Measurements from ENCODE around the gene RELN. TPM values are rescaled to one million over a fixed set of nuclear protein-coding genes. Genes with fewer than 3 reads are reported as not detected.

The RELN gene
- total RNA-seq, 2 donors from 2014 or later, result not detected

DNA sequence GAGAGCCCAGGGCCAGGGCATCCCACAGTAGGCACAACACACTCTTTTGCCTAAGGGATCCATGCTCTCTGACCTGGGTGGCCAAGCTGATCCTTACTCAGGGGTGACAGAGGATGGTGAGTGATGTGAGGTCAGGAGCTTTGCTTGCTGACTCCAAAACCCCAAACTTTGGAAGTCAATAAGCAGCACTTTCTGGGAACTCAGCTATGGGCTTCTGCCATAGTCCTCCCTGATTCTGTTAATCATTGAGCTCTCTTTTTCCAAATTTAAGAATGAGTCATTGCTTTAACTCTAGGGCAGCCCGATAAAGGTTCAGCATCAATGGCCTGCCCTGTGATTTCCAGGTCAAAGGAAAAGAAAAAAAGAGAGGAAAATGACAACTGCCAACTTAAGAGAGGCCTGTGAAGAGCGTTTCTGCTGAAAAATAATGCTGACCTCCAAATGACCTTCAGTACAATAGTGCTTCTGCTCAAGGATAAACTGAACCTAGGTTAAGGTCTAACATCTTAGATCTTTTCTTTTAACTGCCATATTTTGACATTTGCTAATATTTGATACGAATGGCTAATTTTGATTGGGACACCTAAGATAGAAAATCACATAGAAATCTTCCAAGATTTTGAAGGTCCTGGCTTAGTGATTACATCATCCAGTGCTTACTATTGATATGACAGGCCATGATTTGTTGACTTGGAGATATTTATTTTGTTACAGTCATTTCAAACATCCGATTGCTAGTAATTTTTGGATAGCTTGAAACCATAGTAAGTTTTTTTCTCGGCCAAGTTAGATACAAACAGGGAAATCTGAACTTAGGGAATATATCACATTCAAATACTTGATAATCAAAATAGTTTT lies 20.8 kb upstream of the RELN start:
- no peak overlapping the region for H3K4me3 Mint-ChIP-seq
- peaks cover 15% of the 10 kb centered on the region for H3K27me3 Mint-ChIP-seq
- no peak for DNase-seq
- no peaks in the 10 kb centered on the region for H3K9me3 ChIP-seq (ENCODE audit: control insufficient read depth, low read length, poor library complexity, severe bottlenecking)
- H3K36me3 Mint-ChIP-seq (ENCODE audit: low read depth), result no peaks in the 10 kb centered on the region
- no peaks in the 10 kb centered on the region for H3K4me1 Mint-ChIP-seq
- no peak for ATAC-seq
- no peak overlapping the region for H3K27ac Mint-ChIP-seq

DNA sequence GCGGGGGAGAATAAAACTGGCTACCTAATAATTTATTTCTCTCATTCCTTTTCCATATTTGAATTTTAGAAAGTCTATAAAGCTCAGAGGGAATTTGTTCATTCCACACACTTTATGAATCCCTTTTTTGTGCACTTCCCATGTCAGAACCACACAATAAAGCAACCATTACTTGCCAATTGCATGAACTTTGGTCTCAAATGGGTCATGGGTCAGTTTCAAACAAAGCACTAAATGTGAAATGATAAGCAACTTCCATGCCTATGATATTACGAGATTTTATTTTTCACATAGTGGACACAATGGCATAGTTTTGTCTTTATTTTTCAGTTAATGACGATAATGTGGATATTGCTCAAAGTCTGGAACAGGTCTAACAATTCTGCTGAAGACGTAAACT lies 18.6 kb upstream of the RELN start:
- no peak overlapping the region for H3K4me3 Mint-ChIP-seq
- no peaks in the 10 kb centered on the region for H3K36me3 Mint-ChIP-seq (ENCODE audit: low read depth)
- ATAC-seq (no peak), DNase-seq (no peak)
- H3K27me3 Mint-ChIP-seq, result peaks cover 19% of the 10 kb centered on the region
- no peak overlapping the region for H3K27ac Mint-ChIP-seq
- H3K9me3 ChIP-seq (ENCODE audit: control insufficient read depth, low read length, poor library complexity, severe bottlenecking), result no peaks in the 10 kb centered on the region
- no peaks in the 10 kb centered on the region for H3K4me1 Mint-ChIP-seq

DNA sequence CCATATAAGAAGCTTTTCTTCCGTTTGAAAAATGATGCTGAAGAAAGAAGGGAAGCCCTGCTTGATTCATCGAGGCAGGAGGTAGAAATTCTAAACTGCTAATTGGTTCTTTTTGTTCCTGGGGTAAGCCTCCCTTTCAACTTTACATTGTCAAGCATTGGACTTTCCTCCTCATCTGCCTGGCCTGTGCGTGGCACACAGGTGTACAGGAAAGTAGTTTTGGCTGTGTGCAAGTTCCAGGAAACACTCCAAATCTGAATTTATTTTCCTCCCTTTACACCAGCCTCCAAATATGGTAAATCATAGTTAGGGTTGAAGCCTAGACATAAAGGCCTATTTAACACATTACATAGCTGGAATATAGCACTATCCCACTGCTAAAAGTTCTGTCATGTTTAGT lies 18.2 kb upstream of the RELN start:
- H3K36me3 Mint-ChIP-seq (ENCODE audit: low read depth), result no peaks in the 10 kb centered on the region
- H3K9me3 ChIP-seq (ENCODE audit: control insufficient read depth, low read length, poor library complexity, severe bottlenecking), result no peaks in the 10 kb centered on the region
- DNase-seq (no peak), ATAC-seq (no peak)
- H3K27ac Mint-ChIP-seq, result no peak overlapping the region
- H3K27me3 Mint-ChIP-seq, result peaks cover 22% of the 10 kb centered on the region
- no peak overlapping the region for H3K4me3 Mint-ChIP-seq
- no peaks in the 10 kb centered on the region for H3K4me1 Mint-ChIP-seq

- no peak overlapping the region for H3K27ac Mint-ChIP-seq
These were observed 15.7 kb upstream of the RELN start for GRCh38 chr7:104005197-104005596.

DNA sequence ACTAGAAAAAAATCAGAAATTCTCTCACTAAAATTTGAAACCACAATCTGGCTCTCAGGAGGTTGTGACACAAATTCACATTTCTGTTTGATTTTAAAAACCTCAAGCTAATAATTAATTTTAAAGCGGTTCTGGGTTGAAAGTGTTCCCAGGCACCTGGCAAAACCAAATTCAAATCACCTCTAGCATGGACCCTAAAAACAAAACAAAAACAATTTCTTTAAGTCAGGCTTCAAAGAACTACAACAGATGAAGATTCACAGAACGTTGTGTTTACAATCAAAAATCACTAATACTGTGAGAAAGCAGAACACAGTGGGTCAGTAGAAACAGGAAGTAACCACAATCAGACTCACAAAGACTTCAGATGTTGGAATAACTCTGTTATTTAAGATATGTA lies 7.2 kb upstream of the RELN start:
- ATAC-seq, result no peak
- H3K9me3 ChIP-seq (ENCODE audit: control insufficient read depth, low read length, poor library complexity, severe bottlenecking), result no peaks in the 10 kb centered on the region
- H3K4me1 Mint-ChIP-seq, result no peaks in the 10 kb centered on the region
- no peak overlapping the region for H3K4me3 Mint-ChIP-seq
- no peak for DNase-seq
- H3K27ac Mint-ChIP-seq, result no peak overlapping the region
- no peaks in the 10 kb centered on the region for H3K36me3 Mint-ChIP-seq (ENCODE audit: low read depth)
- H3K27me3 Mint-ChIP-seq, result peaks cover 6% of the 10 kb centered on the region

More at GRCh38 chr7:104005197-104005596, 15.7 kb upstream of the RELN start:
- DNase-seq, result no peak
- ATAC-seq, result no peak
- Mint-ChIP-seq H3K4me3 (no peak overlapping the region), H3K27me3 (peaks cover 12% of the 10 kb centered on the region), H3K36me3 (ENCODE audit: low read depth) (no peaks in the 10 kb centered on the region), H3K4me1 (no peaks in the 10 kb centered on the region)
- no peaks in the 10 kb centered on the region for H3K9me3 ChIP-seq (ENCODE audit: control insufficient read depth, low read length, poor library complexity, severe bottlenecking)

DNA sequence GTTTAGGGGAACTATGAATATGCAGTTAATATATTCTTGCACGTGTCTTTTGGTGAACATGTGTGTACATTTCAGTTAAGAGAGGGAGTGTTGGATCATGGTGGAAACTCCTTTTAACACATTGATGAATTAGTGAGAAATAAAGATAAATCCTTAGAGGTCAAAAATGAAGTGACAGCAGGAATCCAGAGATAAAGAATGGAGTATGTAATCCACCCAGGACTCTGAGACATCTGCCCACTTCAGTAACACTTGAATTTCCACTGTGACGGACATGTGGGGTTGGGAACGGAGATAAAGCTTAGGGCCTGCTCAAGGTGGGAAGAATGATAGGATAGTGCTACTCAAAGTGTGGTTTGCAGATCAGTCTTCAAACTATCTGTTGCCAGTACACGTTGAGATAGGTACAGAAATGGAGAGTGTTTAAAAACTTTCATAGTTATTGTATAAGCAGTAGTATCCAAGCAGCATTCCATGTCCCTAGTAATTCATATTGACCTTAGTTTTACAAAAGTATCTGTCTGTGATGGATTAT lies 6.6 kb upstream of the RELN start:
- Mint-ChIP-seq H3K4me1 (no peaks in the 10 kb centered on the region), H3K27me3 (peaks cover 11% of the 10 kb centered on the region), H3K4me3 (no peak overlapping the region), H3K36me3 (ENCODE audit: low read depth) (no peaks in the 10 kb centered on the region), H3K27ac (no peak overlapping the region)
- no peaks in the 10 kb centered on the region for H3K9me3 ChIP-seq (ENCODE audit: control insufficient read depth, low read length, poor library complexity, severe bottlenecking)
- ATAC-seq (no peak), DNase-seq (no peak)

DNA sequence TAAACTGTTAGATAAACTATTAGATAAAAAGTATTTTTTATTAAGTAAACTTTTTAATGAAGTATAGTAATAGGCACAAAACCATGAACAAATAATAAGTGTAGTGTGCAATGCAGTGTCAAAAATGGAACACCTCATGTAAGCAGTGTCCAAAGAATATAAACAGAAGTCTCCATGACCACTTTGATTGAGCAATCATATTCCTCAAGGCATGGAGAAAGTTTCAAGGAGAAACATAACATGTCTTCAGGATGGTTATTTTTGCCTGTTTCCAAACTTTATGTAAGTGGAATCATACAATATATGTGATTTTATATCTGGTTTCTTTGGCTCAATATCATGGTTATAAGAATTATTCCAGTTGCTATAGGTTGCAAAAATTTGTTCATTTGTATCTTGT lies 6.1 kb upstream of the RELN start:
- peaks cover under 1% of the 10 kb centered on the region for H3K4me1 Mint-ChIP-seq
- no peak for ATAC-seq
- DNase-seq, result no peak
- no peaks in the 10 kb centered on the region for H3K36me3 Mint-ChIP-seq (ENCODE audit: low read depth)
- no peak overlapping the region for H3K4me3 Mint-ChIP-seq
- peaks cover 17% of the 10 kb centered on the region for H3K27me3 Mint-ChIP-seq
- H3K27ac Mint-ChIP-seq, result no peak overlapping the region
- no peaks in the 10 kb centered on the region for H3K9me3 ChIP-seq (ENCODE audit: control insufficient read depth, low read length, poor library complexity, severe bottlenecking)

GRCh38 chr7:103993551-103993950 lies 4.1 kb upstream of the RELN start:
- Mint-ChIP-seq H3K36me3 (ENCODE audit: low read depth) (no peaks in the 10 kb centered on the region), H3K27ac (no peak overlapping the region), H3K27me3 (peaks cover 27% of the 10 kb centered on the region), H3K4me1 (peaks cover 6% of the 10 kb centered on the region), H3K4me3 (no peak overlapping the region)
- H3K9me3 ChIP-seq (ENCODE audit: control insufficient read depth, low read length, poor library complexity, severe bottlenecking), result no peaks in the 10 kb centered on the region
- ATAC-seq (no peak), DNase-seq (no peak)

- ATAC-seq, result no peak
- peaks cover 6% of the 10 kb centered on the region for H3K4me1 Mint-ChIP-seq
- no peak overlapping the region for H3K4me3 Mint-ChIP-seq
These were observed 1.9 kb upstream of the RELN start for GRCh38 chr7:103991406-103991805.

GRCh38 chr7:103990991-103991390 lies 1.5 kb upstream of the RELN start:
- no peak for ATAC-seq
- Mint-ChIP-seq H3K27me3 (peaks cover 42% of the 10 kb centered on the region), H3K4me1 (peaks cover 6% of the 10 kb centered on the region), H3K36me3 (ENCODE audit: low read depth) (no peaks in the 10 kb centered on the region), H3K27ac (no peak overlapping the region), H3K4me3 (no peak overlapping the region)
- no peaks in the 10 kb centered on the region for H3K9me3 ChIP-seq (ENCODE audit: control insufficient read depth, low read length, poor library complexity, severe bottlenecking)
- no peak for DNase-seq

More at GRCh38 chr7:103991406-103991805, 1.9 kb upstream of the RELN start:
- Mint-ChIP-seq H3K36me3 (ENCODE audit: low read depth) (no peaks in the 10 kb centered on the region), H3K27ac (no peak overlapping the region), H3K27me3 (peaks cover 41% of the 10 kb centered on the region)
- DNase-seq, result no peak
- no peaks in the 10 kb centered on the region for H3K9me3 ChIP-seq (ENCODE audit: control insufficient read depth, low read length, poor library complexity, severe bottlenecking)

DNA sequence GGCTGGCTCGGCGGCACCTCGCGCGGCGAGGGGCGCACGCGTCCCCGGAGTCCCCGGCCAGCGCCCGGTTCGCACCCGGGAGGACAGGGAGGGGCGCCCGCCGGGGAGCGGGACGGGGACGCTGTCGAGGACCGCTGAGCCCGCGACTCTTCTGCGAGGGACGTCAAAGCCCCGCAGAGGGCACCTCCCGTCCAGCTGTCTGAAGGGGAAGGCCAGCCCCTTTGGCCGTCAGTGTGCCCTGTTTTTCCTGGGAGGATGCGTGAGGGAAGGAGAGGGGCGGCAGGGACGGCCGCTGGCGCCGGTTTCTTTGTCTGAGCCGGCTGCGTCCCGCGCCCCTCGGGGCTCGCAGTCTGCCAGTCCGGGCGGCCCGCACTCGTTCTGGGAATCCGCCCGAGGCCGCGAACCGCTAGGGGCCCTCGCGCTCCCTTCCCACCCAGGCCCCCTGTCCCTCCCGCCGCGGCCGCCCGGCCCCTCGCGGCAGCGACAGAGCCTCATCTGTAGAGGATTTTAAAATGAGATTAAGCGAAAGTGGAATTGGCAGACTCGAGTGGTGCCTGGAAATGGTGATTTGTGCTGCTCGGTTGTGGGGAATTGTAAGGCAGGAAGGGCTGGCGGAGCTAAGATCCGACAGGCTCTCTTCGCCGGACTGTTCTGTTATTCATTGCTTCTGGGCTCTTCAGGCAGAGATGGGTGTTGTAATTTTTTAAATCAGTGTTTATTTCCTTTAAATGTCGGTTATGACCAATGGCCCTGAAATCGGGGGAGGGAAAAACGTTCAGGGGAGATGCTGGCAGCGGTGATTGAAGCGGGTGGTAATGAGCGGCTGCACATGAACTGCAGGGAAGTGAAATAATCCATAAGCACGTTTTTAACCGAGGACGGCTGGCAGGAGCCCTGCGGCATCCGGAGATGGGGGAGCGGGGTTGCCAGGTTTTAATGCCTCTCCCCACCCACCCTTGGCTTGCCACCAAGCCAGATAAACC lies 618 bp upstream of the RELN start:
- Mint-ChIP-seq H3K27ac (no peak overlapping the region), H3K27me3 (peaks cover 51% of the 10 kb centered on the region), H3K4me3 (peak overlapping the region; percentile 83), H3K36me3 (ENCODE audit: low read depth) (no peaks in the 10 kb centered on the region), H3K4me1 (peaks cover 6% of the 10 kb centered on the region)
- no peaks in the 10 kb centered on the region for H3K9me3 ChIP-seq (ENCODE audit: control insufficient read depth, low read length, poor library complexity, severe bottlenecking)
- ATAC-seq (no peak), DNase-seq (no peak)

GRCh38 chr7:103988468-103989199 lies 824 bp downstream of the RELN start:
- Mint-ChIP-seq H3K27me3 (peaks cover 56% of the 10 kb centered on the region), H3K36me3 (ENCODE audit: low read depth) (no peaks in the 10 kb centered on the region), H3K27ac (no peak overlapping the region), H3K4me1 (peaks cover 6% of the 10 kb centered on the region), H3K4me3 (peak overlapping the region; percentile 76)
- no peak for ATAC-seq
- DNase-seq, result no peak
- H3K9me3 ChIP-seq (ENCODE audit: control insufficient read depth, low read length, poor library complexity, severe bottlenecking), result no peaks in the 10 kb centered on the region

Data from T-helper 17 cell (primary cell).